Osteoblast (primary cell): Measurements from ENCODE around the gene AMBN. TPM values are rescaled to one million over a fixed set of nuclear protein-coding genes. Genes with fewer than 3 reads are reported as not detected.

Source experiments
- DNase-seq: peaks from one replicate; pipeline ENCODE4 v3.0.0; 2011; ENCODE audit warnings: low spot score, mixed read lengths; ENCODE audit not compliant: insufficient read length; ENCODE audit errors: missing footprints
- H2AFZ ChIP-seq: 2 replicates; pipeline ENCODE4 v1.6.0; 2011; ENCODE audit warnings: mild to moderate bottlenecking, low read length
- H3K27ac ChIP-seq: 2 replicates; pipeline ENCODE4 v1.5.1; 2011; ENCODE audit warnings: mild to moderate bottlenecking, low read depth, low read length, moderate library complexity
- H3K27me3 ChIP-seq: 2 replicates; pipeline ENCODE4 v1.6.0; 2012; ENCODE audit warnings: mild to moderate bottlenecking, control low read depth, inconsistent platforms, low read length, moderate library complexity; ENCODE audit not compliant: insufficient read depth
- H3K36me3 ChIP-seq: 2 replicates; pipeline ENCODE4 v1.5.1; 2011; ENCODE audit warnings: mild to moderate bottlenecking, low read length, control low read depth, moderate library complexity; ENCODE audit not compliant: insufficient read depth
- H3K4me1 ChIP-seq: 2 replicates; pipeline ENCODE4 v1.5.1; 2011; ENCODE audit warnings: mild to moderate bottlenecking, low read length, control low read depth, moderate library complexity; ENCODE audit not compliant: insufficient read depth
- H3K4me2 ChIP-seq: 2 replicates; pipeline ENCODE4 v1.6.0; 2011; ENCODE audit warnings: mild to moderate bottlenecking, low read length; ENCODE audit not compliant: insufficient read depth
- H3K4me3 ChIP-seq: fragments of 200-600 bp; sonication (generic); 3 replicates; pipeline ENCODE4 v1.5.1; 2012; ENCODE audit warnings: mild to moderate bottlenecking, low read length, inconsistent platforms; ENCODE audit not compliant: insufficient read depth
- H3K79me2 ChIP-seq: 2 replicates; pipeline ENCODE4 v1.6.0; 2012; ENCODE audit warnings: mild to moderate bottlenecking, low read length, control low read depth, inconsistent platforms; ENCODE audit not compliant: insufficient read depth
- H3K9me3 ChIP-seq: 2 replicates; pipeline ENCODE4 v1.5.1; 2011; ENCODE audit warnings: low read depth, low read length, control low read depth
- H4K20me1 ChIP-seq: 2 replicates; pipeline ENCODE4 v1.6.0; 2012; ENCODE audit warnings: mild to moderate bottlenecking, low read length, control low read depth; ENCODE audit not compliant: insufficient read depth
- CTCF ChIP-seq: IDR thresholded peaks from 2 replicates; pipeline ENCODE4 v1.5.1; 2011; ENCODE audit warnings: mild to moderate bottlenecking, low read depth, low read length, moderate library complexity; ENCODE audit errors: extremely low read depth
- total RNA-seq: library from RNA; depleted of rRNA; stranded (reverse); fragments of >200 nt; gene quantifications from 2 replicates; pipeline ENCODE4 v1.2.3, GENCODE V29; 2012

Gene AMBN
- not detected in 2 replicates for total RNA-seq

- no peaks in the 10 kb centered on the region for H3K9me3 ChIP-seq
- H3K4me1 ChIP-seq: no peaks in the 10 kb centered on the region
- no peak within 1 kb of the TSS for H2AFZ ChIP-seq
- no peaks in the 10 kb centered on the region for H3K79me2 ChIP-seq
- H3K27me3 ChIP-seq: no peaks in the 10 kb centered on the region
- no peak within 1 kb of the TSS for H3K4me2 ChIP-seq
- TF ChIP-seq CTCF: no peak
- H4K20me1 ChIP-seq: no peaks in the 10 kb centered on the region
- H3K27ac ChIP-seq: no peak within 1 kb of the TSS
- no peaks in the 10 kb centered on the region for H3K36me3 ChIP-seq
- H3K4me3 ChIP-seq: no peak within 1 kb of the TSS
- no peak for DNase-seq
These were observed at the start of gene AMBN for GRCh38 chr4:70591955-70592582. Gene AMBN, plus strand, starts transcription at chr4:70592256. Its CDS starts 103 bp downstream, at chr4:70592359.

- Histone ChIP-seq H3K27me3 (no peaks in the 10 kb centered on the region), H3K79me2 (no peaks in the 10 kb centered on the region), H3K4me3 (no peak overlapping the region), H3K36me3 (no peaks in the 10 kb centered on the region), H3K27ac (no peak overlapping the region), H4K20me1 (no peaks in the 10 kb centered on the region), H3K4me2 (no peak overlapping the region), H2AFZ (no peak overlapping the region), H3K4me1 (no peaks in the 10 kb centered on the region), H3K9me3 (no peaks in the 10 kb centered on the region)
- TF ChIP-seq CTCF: peak; percentile 58
- DNase-seq: peak; percentile 71
These were observed 47.7 kb upstream of the AMBN start for GRCh38 chr4:70544279-70544868.

DNA sequence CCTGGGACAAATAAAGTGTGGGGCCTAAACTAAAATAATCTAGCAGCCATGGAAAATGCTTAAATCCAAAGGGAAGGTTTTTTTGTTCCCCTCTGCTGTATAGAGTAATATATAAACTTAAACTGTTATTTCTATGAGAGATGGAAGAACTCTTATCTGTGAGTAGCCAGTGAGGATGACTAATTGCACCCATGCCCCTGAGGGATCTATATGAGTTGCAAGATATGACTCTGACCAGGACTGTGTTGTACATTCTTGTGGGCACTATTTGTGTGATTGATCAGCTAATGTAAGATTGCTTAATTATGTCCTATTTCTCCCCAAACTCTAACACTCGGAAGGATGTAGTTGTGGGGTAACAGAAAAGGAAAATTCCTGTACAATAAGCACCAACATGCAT, 35.2 kb upstream of the AMBN start:
- Histone ChIP-seq H3K4me3 (no peak overlapping the region), H4K20me1 (no peaks in the 10 kb centered on the region), H3K4me1 (peaks cover 3% of the 10 kb centered on the region), H3K4me2 (no peak overlapping the region), H2AFZ (no peak overlapping the region), H3K9me3 (no peaks in the 10 kb centered on the region), H3K36me3 (no peaks in the 10 kb centered on the region), H3K27ac (no peak overlapping the region), H3K79me2 (no peaks in the 10 kb centered on the region), H3K27me3 (no peaks in the 10 kb centered on the region)
- peak; percentile 29 for DNase-seq
- no peak for TF ChIP-seq CTCF

GRCh38 chr4:70559211-70559830, 32.7 kb upstream of the AMBN start:
- Histone ChIP-seq H3K4me1 (peaks cover 3% of the 10 kb centered on the region), H2AFZ (peak overlapping the region; percentile 39), H3K36me3 (no peaks in the 10 kb centered on the region), H3K4me3 (no peak overlapping the region), H3K9me3 (no peaks in the 10 kb centered on the region), H3K4me2 (peak overlapping the region; percentile 41), H3K27ac (no peak overlapping the region), H3K27me3 (no peaks in the 10 kb centered on the region), H3K79me2 (no peaks in the 10 kb centered on the region), H4K20me1 (no peaks in the 10 kb centered on the region)
- peak; percentile 86 for DNase-seq
- peak; percentile 85 for TF ChIP-seq CTCF
